ENCODE measurements around the gene SON.

Gene SON

DNA sequence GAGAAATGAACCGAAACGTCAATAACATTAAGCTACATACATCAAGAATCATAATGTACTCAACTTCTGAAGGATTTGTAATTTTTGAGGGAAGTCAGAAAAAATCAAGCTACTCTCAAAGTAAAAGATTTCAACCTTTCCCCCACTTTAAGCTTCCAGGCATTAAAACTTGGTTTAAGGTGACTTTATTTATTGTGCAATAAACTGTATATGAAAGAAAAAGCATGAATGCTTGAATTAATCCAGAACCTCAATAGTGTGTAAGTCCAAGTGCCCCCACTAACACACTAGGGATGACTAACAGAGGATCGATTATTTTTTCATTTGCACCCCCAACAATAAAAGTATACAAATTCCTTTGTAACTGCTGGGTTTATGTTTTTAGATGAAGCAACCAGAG is 11.8 kb upstream of the SON start:
- H3K4me3 ChIP-seq (replicated peaks; ENCODE audit: low read depth, low read length), result no peak overlapping the region
- TF ChIP-seq, protein P1, sequence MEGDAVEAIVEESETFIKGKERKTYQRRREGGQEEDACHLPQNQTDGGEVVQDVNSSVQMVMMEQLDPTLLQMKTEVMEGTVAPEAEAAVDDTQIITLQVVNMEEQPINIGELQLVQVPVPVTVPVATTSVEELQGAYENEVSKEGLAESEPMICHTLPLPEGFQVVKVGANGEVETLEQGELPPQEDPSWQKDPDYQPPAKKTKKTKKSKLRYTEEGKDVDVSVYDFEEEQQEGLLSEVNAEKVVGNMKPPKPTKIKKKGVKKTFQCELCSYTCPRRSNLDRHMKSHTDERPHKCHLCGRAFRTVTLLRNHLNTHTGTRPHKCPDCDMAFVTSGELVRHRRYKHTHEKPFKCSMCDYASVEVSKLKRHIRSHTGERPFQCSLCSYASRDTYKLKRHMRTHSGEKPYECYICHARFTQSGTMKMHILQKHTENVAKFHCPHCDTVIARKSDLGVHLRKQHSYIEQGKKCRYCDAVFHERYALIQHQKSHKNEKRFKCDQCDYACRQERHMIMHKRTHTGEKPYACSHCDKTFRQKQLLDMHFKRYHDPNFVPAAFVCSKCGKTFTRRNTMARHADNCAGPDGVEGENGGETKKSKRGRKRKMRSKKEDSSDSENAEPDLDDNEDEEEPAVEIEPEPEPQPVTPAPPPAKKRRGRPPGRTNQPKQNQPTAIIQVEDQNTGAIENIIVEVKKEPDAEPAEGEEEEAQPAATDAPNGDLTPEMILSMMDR (IDR thresholded peaks at IDR 0.05; ENCODE audit: low read depth, low read length, missing control alignments), result no peak
- no peak for DNase-seq (ENCODE audit: extremely low read depth, low read depth)

DNA sequence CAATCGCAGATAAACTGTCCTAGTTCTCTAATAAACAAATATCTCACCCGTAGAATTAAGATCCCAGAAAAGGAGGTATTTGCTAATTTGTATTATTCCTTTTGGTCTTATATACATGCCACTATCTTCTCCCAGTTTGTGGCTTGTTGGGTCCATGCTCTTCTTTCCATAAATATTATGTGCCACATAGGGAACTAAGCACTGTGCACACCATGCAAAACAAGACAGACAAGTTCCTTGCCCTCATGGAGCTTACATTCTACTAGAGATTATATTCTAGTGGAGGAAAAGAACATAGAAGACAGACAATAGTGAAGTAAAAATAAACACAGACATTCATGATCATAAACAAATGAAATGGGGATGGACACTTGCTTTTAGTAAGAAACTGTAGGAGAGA is 5.6 kb upstream of the SON start:
- TF ChIP-seq, protein P1 (IDR thresholded peaks at IDR 0.05; ENCODE audit: low read depth, low read length, missing control alignments), result no peak
- H3K4me3 ChIP-seq (replicated peaks; ENCODE audit: low read depth, low read length), result no peak overlapping the region
- no peak for DNase-seq (ENCODE audit: extremely low read depth, low read depth)

DNA sequence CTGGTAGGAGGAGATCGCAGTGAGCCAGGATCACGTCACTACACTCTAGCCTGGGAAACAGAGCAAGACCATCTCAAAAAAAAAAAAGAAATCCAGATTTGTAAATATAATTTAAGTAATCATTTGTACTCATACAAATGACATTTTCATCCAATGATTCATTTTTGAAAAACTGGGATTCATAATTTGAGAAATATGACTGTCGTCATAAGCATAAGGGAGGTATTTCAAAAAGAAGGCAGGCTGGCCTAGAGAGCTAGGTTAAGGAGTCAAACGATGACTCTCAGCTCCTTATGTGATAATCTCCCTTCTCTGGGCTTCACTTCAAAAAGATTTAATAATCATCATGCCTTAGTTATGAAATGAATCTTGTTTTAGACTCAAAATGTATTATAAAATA is 3.2 kb upstream of the SON start:
- peak overlapping the region; percentile 56; the same call in 1 of the 2 replicates for H3K4me3 ChIP-seq (replicated peaks; ENCODE audit: low read depth, low read length)
- TF ChIP-seq, protein P1 (IDR thresholded peaks at IDR 0.05; ENCODE audit: low read depth, low read length, missing control alignments), result no peak
- DNase-seq (ENCODE audit: extremely low read depth, low read depth), result no peak

DNA sequence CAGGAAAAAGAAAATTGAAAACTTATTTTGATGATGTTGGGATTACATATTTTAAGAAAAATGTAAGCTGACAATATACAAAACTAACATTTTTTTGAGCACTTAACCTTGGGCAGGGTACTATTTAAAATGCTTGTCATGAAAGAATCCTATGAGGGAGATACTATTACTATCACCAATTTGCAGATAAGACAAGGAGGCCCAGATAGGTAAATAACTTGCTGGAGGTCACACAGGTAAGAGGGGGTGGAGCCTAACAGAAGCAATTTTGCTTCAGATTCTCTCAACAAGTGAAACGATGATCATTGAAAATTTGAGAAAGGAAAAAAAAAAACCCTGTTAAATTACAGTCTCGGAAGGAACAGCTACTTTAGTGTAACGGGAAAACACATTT is 2.1 kb upstream of the SON start:
- peak overlapping the region; percentile 56 for H3K4me3 ChIP-seq (replicated peaks; ENCODE audit: low read depth, low read length)
- TF ChIP-seq, protein P1 (IDR thresholded peaks at IDR 0.05; ENCODE audit: low read depth, low read length, missing control alignments), result no peak

DNA sequence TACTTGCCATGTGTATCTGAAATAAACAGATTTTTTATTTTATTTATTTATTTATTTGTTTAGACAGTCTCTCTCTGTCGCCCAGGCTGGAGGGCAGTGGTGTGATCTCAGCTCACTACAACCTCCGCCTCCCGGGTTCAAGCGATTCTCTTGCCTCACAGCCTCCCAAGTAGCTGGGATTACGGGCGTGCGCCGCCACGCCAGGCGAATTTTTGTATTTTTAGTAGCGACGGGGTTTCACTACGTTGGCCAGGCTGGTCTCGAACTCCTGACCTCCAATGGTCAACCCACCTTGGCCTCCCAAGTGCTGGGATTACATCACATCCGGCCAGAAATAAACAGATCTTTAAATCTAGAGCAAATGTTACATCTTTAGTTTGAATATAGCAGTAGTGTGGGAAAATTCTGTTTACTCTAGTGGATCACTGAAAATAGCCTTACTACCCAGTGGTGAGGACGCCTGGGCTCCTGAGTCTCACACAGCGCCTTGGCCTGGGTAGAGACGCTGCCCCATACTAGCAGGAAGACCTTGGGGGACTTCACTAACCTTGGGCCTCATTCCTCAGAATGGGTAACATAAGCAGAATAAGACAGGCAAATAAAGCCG is 1.6 kb upstream of the SON start:
- no peak for DNase-seq (ENCODE audit: extremely low read depth, low read depth)
- TF ChIP-seq, protein P1 (IDR thresholded peaks at IDR 0.05; ENCODE audit: low read depth, low read length, missing control alignments), result no peak

More for the DNA sequence above, 2.1 kb upstream of the SON start:
- DNase-seq (ENCODE audit: extremely low read depth, low read depth), result no peak

DNA sequence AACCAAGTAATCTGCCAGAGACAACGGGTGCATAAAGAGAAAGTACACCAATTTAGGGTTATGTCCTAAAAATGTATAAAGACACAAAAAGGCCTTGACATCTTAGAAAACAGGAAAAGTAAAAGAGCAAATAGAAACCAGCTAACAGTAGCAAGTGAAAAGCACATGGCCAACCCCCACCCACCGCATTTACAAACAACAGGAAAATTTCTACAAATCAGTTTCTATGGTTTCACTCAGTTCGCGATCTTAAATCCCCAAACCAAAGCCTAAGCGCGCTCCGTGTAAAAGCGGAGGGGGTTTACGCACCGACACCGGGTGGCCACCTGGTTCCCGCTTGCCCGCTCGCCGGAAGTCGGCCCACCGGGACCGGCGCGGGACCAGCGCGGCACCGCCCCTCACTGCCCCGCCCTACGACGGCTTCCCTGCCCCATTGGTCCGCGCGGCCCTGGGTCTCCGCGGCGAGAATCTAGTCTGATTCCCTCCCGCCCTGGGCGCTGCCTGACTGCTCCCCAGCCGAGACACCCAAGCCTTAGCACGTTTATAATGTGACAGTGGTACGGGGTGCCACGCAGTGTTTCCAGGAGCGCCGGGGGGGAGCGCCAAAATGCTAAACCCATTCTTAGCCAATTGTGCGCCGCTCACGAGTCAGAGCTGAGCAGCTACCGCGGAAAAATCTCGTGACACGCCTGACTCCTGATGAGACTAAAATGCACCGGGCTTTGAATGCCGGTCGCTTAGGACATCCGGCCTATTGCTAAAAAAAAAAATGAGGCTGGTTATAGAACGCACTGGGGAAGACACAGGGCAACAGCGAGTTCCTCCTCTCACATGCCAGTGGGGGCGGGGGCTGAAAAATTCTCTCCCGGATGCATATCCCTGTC is 840 bp upstream of the SON start, which contains the start of gene GART:
GART (minus strand) TSS at position 362 of the 884 bp plus-strand sequence. CDS start 2,802 bp downstream, outside the sequence.
- peak within 1 kb of the TSS; percentile 56 for H3K4me3 ChIP-seq (replicated peaks; ENCODE audit: low read depth, low read length)
- DNase-seq (ENCODE audit: extremely low read depth, low read depth), result peak; percentile 32
- TF ChIP-seq, protein P1 (IDR thresholded peaks at IDR 0.05; ENCODE audit: low read depth, low read length, missing control alignments), result no peak

More for the DNA sequence above, 1.6 kb upstream of the SON start:
- H3K4me3 ChIP-seq (replicated peaks; ENCODE audit: low read depth, low read length), result peak overlapping the region; percentile 56

Data from HFF-Myc (cell line).